GM11168 (cell line): ENCODE measurements around the gene ZNF532.

Experiments used
- in situ Hi-C: fragments of 300-500 bp; cut with MboI; formaldehyde crosslinking; loops from one replicate; pipeline ENCODE4 v1.12.0; 2022; ENCODE audit warnings: low sequenced_read_pairs; ENCODE audit not compliant: unreplicated experiment

The ZNF532 gene

GRCh38 chr18:58866066-58866772, 1.5 kb downstream of the ZNF532 start:
- in situ Hi-C loops = no loop called here

- in situ Hi-C loops = no loop called here
Measured at GRCh38 chr18:58866773-58867150, 2.1 kb downstream of the ZNF532 start.

GRCh38 chr18:58867281-58867961, 2.7 kb downstream of the ZNF532 start:
- in situ Hi-C loops = no loop called here

- in situ Hi-C loops = no loop called here
Measured at GRCh38 chr18:58868440-58868839, 3.8 kb downstream of the ZNF532 start.

GRCh38 chr18:58870130-58870529, 5.5 kb downstream of the ZNF532 start:
- in situ Hi-C loops = no loop called here

GRCh38 chr18:58870621-58871020, 5.9 kb downstream of the ZNF532 start:
- in situ Hi-C loops = no loop called here

- in situ Hi-C loops = no loop called here
Measured at GRCh38 chr18:58871514-58872420, 7.1 kb downstream of the ZNF532 start.

GRCh38 chr18:58878640-58879039, 14.0 kb downstream of the ZNF532 start:
- in situ Hi-C loops = no loop called here

GRCh38 chr18:58881477-58881876, 16.8 kb downstream of the ZNF532 start:
- in situ Hi-C loops = no loop called here

GRCh38 chr18:58882044-58882443, 17.4 kb downstream of the ZNF532 start:
- in situ Hi-C loops = no loop called here

GRCh38 chr18:58882686-58883085, 18.0 kb downstream of the ZNF532 start:
- in situ Hi-C loops = no loop called here

- in situ Hi-C loops = no loop called here
Measured at GRCh38 chr18:58884680-58885079, 20.0 kb downstream of the ZNF532 start.

GRCh38 chr18:58886431-58886830, 21.8 kb downstream of the ZNF532 start:
- in situ Hi-C loops = no loop called here

- in situ Hi-C loops = no loop called here
Measured at GRCh38 chr18:58886864-58887612, 22.4 kb downstream of the ZNF532 start.

- in situ Hi-C loops = no loop called here
Measured at GRCh38 chr18:58887613-58887963, 22.9 kb downstream of the ZNF532 start.

- in situ Hi-C loops = no loop called here
Measured at GRCh38 chr18:58891776-58892175, 27.1 kb downstream of the ZNF532 start.

GRCh38 chr18:58892488-58892887, 27.8 kb downstream of the ZNF532 start:
- in situ Hi-C loops = no loop called here

- in situ Hi-C loops = no loop called here
Measured at GRCh38 chr18:58893388-58894099, 28.9 kb downstream of the ZNF532 start.

GRCh38 chr18:58894930-58895329, 30.3 kb downstream of the ZNF532 start:
- in situ Hi-C loops = no loop called here

- in situ Hi-C loops = no loop called here
Measured at GRCh38 chr18:58895385-58895784, 30.7 kb downstream of the ZNF532 start.
